GM21447 (cell line): ENCODE results near the gene PFKFB2.
"Not testable (repeated sequence)": the region's sequence is repeated elsewhere in the genome, so short reads cannot be mapped to it uniquely, and the experiment has no call there.

Experiments
- ATAC-seq: cut with Tn5 transposase; IDR thresholded peaks from one replicate; pipeline ENCODE4 v1.9.1; 2021; ENCODE audit not compliant: unreplicated experiment

The PFKFB2 gene

DNA sequence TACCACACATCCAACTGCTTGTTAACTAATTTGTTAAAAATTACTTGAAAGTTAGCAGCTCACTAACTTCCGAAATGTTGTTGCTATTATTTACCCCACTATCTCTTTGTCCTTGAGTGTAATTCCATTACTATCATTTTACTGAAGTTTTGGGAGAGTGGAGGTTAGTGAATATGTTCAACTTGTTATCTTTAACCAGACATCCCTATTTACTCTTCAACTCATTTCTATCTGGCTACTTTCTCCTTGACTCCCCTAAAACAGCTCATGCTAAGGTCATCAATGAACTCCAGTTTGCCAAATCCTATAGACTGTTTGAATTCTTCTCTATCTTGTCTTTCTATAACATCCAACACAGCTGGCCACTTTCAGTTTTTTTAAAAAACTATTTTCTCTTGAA, 16.2 kb upstream of the PFKFB2 start:
- ATAC-seq = no peak

DNA sequence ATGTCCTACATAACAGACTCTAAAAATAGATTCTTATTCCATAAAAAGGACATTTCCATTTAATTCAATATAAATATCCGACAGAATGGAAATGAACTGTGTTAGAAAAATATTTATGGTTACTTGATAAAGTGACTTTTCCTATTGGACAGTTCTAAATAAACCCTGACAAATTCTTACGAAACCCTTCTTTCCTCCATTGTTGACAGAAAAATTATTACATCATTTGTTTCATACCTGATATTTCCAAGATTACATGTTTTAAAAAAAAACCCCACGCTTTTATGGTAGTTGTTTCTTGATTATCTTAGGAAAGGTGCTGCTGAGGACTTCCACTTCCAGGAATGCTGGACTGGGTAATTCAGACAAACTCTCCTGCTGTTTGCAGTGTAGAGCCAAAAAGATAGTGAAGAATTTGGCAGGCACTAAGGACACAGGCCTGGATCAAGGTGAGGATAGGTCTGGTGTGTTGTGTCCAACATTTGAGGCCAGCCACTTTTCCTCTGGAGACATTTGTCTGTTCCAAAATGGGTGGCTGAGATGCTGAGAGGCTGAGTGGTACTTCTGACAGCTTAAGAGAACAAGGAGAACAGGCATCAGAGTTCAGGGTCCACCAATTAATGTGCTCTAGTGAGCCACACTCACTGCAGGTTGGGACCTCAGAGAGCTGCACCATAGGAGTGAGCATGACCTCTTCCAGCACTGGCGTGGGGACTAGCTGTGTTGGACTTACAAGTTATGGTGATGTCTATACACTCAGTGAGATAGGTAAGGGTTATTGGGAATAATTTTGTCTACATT, 13.5 kb upstream of the PFKFB2 start:
- no peak for ATAC-seq

- ATAC-seq = no peak
Measured at GRCh38 chr1:207040181-207040533, 12.9 kb upstream of the PFKFB2 start.

DNA sequence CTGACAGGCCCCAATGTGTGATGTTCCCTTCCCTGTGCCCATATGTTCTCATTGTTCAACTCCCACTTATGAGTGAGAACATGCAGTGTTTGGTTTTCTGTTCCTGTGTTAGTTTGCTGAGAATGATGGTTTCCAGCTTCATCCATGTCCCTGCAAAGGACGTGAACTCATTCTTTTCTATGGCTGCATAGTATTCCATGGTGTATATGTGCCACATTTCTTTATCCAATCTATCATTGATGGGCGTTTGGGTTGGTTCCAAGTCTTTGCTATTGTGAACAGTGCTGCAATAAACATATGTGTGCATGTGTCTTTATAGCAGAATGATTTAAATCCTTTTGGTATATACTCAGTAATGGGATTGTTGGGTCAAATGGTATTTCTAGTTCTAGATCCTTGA, 11.7 kb upstream of the PFKFB2 start:
- ATAC-seq = not testable (repeated sequence)

DNA sequence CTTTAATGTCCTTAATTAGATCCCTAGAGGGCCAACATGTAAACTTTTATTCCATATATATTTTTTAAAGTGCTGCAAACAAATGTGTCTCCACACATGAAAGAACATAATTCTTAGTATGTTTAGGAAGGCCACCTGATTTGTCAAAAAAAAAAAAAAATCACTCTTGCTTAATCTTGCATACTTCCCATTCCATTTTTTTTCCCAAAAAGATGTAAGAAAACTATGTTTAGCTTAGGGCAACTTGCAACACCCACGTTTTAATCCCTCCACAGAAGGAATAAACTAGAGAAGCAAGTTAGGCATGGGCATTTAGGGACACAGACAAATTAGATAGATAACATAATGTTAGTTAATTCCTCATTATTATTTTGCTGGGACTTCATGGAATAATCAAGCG, 7.6 kb upstream of the PFKFB2 start:
- no peak for ATAC-seq

DNA sequence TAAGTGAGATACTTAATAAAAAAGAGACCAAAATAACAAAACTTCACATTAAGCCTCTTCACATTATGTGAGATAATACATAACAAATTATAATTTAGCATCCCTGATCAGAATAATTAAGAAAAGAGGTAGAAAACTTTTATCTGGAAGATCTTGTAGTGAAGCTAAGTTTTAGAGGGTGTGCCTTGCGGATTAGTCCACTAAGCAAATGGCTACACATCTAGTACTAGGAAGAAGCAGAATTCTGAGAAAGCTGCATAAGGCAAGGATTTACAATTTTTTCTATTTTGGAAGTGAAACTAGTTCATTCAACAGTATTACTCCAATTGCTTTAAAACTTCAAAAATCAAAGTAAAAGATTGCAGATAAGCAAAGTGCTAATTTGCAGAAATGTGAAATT, 5.6 kb upstream of the PFKFB2 start:
- ATAC-seq = no peak

- no peak for ATAC-seq
Measured at GRCh38 chr1:207048041-207048440, 5.0 kb upstream of the PFKFB2 start.

GRCh38 chr1:207049054-207049453, 4.0 kb upstream of the PFKFB2 start:
- ATAC-seq = no peak

- ATAC-seq = no peak
Measured at GRCh38 chr1:207049514-207049913, 3.6 kb upstream of the PFKFB2 start.

DNA sequence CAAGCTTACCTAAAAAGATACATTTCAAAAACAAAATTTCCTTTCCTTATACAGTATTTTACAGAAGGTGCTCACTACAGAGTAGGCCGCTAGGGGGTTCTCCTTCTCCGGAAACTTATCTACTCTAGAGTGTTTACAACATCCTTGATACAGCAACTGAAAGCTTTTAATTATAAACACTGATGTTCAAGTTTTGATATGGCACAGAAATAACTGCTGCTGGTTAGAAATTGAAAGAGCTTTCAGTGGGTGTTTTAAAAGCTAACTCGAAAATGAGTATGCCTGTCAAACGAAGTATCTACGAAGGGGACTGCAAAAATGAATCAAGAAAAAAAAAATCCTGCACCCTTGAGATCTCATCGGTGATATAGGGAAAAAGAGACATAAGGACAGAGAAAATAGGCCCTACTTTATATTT, 3.1 kb upstream of the PFKFB2 start:
- no peak for ATAC-seq

GRCh38 chr1:207050480-207051190, 2.4 kb upstream of the PFKFB2 start:
- ATAC-seq = peak; percentile 48

DNA sequence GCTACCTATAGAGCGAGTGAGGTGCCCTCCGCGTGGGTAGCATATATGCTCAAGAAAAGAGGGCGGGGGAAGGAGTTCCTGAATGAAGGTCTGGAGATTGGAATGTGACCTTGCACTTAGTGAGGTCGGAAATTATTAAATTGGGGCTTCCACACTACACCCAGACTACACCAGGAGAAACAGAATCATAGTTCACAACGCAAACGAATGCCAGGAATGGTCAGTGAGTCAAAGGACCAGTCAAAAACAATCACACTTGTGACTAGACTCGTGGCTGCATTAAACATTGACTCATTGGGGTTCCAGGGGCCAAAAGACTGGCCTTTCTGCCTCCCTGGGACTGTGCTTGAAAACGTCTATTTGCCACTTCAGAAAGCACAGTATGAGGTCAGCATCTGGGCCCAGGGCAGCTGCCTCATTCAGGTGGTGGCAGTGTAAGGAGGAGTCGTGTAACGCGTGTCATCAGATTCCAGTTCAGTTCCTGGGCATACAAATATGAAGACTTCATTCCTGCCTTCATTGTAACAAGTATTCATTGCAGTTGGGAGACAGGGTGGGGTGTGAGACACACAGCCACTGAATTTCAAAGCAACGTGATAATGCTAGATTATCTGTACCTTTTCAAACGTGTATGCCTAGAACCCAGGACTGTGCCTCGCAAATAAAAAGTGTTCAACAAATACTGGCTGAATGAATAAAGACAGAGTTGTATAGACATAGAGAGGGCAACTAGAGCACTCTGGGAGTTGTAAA, 1.7 kb upstream of the PFKFB2 start, which contains the start of gene YOD1:
Gene YOD1, minus strand, starts transcription at position 18 of the 753 bp plus-strand sequence. CDS start 178 bp downstream, outside the sequence.
- no peak for ATAC-seq

DNA sequence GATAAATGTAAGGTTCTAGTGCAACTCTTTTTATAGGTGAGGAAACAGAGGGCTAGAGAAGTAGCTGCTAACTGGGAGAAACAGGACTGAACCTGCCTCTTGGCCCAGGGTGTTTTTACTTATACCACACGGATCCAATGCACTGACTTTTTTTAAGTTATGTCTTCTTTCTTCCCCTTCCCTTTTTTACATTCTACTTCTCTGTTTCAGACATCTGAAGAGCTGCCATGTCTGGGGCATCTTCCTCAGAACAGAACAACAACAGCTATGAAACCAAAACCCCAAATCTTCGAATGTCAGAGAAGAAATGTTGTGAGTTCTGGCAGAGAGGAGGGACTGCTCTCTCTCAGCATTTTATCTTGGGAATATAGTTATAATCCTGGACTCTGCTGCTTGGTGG, 1.4 kb downstream of the PFKFB2 start:
- no peak for ATAC-seq

DNA sequence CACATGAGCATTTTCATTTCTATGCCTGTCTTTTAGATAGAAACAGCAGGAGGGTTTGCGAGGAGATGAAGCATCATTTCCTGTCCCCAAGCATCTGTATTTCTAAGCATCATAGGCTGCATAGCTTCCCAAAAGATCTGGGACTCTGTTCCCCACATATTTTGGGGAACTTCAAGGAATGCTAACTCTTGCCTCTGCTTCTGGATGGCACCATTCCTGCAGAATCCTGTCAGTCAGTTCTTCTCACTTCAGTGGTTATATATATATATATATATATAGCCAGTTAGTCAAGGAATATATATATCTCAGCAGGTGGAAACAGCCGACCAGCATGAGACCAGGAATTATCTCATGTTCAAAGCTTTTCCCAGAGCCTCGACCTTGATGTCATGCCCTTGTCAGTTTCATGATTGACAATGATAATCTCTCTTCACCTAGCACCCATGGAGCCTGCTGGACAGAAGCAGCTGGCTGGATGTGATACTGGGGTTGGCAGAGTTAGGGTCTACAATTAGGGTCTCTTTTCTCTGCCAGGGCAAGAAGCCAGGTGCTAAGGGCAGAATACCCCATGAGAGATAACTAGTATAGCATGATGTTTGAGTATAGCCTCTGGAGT, 2.4 kb downstream of the PFKFB2 start:
- ATAC-seq = no peak

- ATAC-seq = no peak
Measured at GRCh38 chr1:207056673-207057072, 3.6 kb downstream of the PFKFB2 start.

GRCh38 chr1:207058252-207058651, 5.2 kb downstream of the PFKFB2 start:
- ATAC-seq = no peak

- ATAC-seq = no peak
Measured at GRCh38 chr1:207058878-207059867, 6.1 kb downstream of the PFKFB2 start.

DNA sequence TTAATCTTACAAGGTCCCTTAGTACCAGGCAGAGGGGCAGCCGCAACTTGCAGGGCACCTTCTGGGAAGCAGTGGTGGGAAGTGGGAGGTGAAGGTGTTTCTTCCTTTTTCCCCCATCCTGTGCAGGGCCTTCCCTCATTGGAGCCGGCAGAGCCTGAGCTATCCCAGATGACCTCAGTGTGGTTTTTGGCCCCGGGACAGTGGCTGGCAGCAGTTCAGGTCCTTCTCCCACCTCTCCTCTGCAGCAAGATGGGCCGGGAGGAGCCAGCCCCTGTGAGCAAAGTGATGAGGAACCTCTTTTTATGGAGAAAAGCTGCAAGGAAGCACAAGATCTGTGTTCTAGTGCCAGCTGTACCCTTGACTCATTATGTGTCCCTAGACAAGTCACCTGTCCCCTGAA, 6.8 kb downstream of the PFKFB2 start:
- no peak for ATAC-seq

GRCh38 chr1:207060596-207060995, 7.5 kb downstream of the PFKFB2 start:
- ATAC-seq = no peak

DNA sequence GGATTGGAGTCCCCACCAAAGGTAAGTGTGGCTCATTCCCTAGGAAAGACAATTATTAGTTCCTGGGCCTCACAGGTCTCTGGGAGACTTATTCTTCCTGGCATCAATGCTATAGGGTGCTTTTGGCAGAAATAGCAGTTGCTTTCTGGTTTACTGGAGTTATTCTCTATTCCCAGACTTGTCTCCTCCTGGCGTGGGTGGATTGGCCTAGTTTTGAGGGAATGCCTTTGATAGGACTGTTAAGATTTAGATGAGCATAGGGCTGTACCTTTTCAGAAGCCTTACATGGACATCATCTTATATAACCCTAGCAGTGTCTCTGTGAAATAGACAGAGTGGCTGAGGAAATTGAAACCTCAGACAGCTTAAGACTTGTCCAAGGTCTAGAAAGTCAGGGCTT, 9.0 kb downstream of the PFKFB2 start:
- no peak for ATAC-seq
